Esophagus (tissue), 2 donors: ENCODE measurements around the gene RAMP2. TPM values are rescaled to one million over a fixed set of nuclear protein-coding genes. Genes with fewer than 3 reads are reported as not detected.
A peak's percentile ranks its signal among the peaks of the same experiment; 100 is the strongest.

Experiments
- H3K27ac ChIP-seq, 2 donors: one replicate each; pipeline ENCODE4 v1.5.1; 2013; ENCODE audit warnings: low read depth in 2 of 2, mild to moderate bottlenecking in 2 of 2, inconsistent platforms in 1 of 2, low read length in 1 of 2, moderate library complexity in 1 of 2
- H3K27me3 ChIP-seq, 2 donors: one replicate each; pipeline ENCODE4 v1.6.1; 2013; ENCODE audit warnings: low read length in 2 of 2, control low read depth in 1 of 2, mild to moderate bottlenecking in 1 of 2; ENCODE audit not compliant: insufficient read depth in 2 of 2, control insufficient read depth in 1 of 2
- H3K36me3 ChIP-seq, 2 donors: one replicate each; pipeline ENCODE4 v1.6.1; 2013; ENCODE audit warnings: low read length in 1 of 2; ENCODE audit not compliant: control insufficient read depth in 2 of 2, insufficient read depth in 2 of 2
- H3K4me1 ChIP-seq, 2 donors: one replicate each; pipeline ENCODE4 v1.6.1; 2013; ENCODE audit warnings: low read length in 1 of 2; ENCODE audit not compliant: control insufficient read depth in 2 of 2, insufficient read depth in 2 of 2
- H3K4me3 ChIP-seq, 2 donors: one replicate each; pipeline ENCODE4 v1.5.1; 2013; ENCODE audit warnings: low read length in 2 of 2, mild to moderate bottlenecking in 2 of 2, low read depth in 1 of 2, moderate library complexity in 1 of 2
- H3K9me3 ChIP-seq, 2 donors: one replicate each; pipeline ENCODE4 v1.6.1; 2013; ENCODE audit warnings: mild to moderate bottlenecking in 2 of 2, low read depth in 1 of 2, low read length in 1 of 2, moderate library complexity in 1 of 2; ENCODE audit not compliant: control insufficient read depth in 2 of 2, insufficient read depth in 1 of 2
- WGBS, 2 donors: extraction: QIAGEN DNeasy Blood & Tissue Kit; methylation state at CpG; one replicate each; pipeline ENCODE4 v1.1.7; 2013; 5-methylcytosine and 5-hydroxymethylcytosine counted together
- polyA plus RNA-seq, 2 donors: library from polyadenylated mRNA; stranded (reverse); fragments of 200-250 nt; gene quantifications; one replicate each; pipeline ENCODE4 v1.2.3, GENCODE V29; 2013
- donor health status: healthy with polysubstance abuse.
- donor health status: Bipolar disorder and iron deficiency.

RAMP2 gene
- polyA plus RNA-seq, 2 donors, result 7.5 to 13.5 TPM

DNA sequence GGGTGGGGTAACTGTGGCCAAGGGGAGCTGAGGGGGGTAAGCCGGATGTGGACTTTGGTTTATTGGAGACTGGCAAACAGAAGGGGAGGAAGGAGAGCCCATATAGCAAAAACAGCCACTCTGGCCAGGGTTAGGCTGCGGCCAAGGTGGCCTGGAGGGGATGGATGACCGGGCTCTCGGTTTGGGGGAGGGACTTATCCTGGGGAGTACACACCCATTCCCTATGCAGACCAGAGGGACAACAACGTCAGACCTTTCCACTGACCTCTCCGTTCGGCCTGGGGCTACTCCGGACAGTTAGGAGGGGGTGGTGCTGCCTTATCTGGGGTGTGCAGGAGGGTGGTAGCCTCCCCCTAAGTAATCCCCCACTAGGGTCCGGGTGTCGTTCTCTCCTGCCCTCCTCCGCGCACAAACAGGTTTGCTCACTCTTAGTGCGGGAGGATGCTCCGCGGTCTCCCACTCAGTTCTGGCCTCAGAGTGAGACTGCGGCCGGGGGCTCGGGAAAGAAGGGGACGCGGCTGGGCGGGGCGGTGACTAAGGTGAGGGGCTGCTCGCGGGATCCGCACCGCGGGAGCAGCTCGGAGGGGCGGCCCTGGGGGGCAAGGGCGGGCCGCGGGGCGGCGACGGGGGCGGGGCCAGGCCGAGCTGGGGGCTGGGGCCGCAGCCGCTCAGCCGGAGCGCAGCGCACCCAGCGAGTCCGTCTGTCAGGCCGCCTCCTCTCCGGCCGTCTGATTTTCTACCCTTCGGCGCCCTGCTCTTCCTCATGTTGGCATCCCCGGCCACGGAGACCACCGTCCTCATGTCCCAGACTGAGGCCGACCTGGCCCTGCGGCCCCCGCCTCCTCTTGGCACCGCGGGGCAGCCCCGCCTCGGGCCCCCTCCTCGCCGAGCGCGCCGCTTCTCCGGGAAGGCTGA is 19.2 kb downstream of the RAMP2 start, which contains the start of gene WNK4:
Gene WNK4 (plus strand): TSS at position 675 of the 915 bp plus-strand sequence. CDS start 89 bp downstream, at position 764.
- Histone ChIP-seq H3K4me3 (peak within 1 kb of the TSS; percentile 54 to 60), H3K27ac (peak within 1 kb of the TSS in 1 of 2 donors; percentile 54), H3K36me3 (peaks cover 5 to 15% of the 10 kb centered on the region in 2 donors), H3K9me3 (no peaks in the 10 kb centered on the region), H3K4me1 (peaks cover 4 to 21% of the 10 kb centered on the region in 2 donors), H3K27me3 (peaks cover 0 to 26% of the 10 kb centered on the region in 2 donors)
- 8 to 12% methylated on average over 49 to 65 of the region's 65 CpGs for WGBS, 2 donors

DNA sequence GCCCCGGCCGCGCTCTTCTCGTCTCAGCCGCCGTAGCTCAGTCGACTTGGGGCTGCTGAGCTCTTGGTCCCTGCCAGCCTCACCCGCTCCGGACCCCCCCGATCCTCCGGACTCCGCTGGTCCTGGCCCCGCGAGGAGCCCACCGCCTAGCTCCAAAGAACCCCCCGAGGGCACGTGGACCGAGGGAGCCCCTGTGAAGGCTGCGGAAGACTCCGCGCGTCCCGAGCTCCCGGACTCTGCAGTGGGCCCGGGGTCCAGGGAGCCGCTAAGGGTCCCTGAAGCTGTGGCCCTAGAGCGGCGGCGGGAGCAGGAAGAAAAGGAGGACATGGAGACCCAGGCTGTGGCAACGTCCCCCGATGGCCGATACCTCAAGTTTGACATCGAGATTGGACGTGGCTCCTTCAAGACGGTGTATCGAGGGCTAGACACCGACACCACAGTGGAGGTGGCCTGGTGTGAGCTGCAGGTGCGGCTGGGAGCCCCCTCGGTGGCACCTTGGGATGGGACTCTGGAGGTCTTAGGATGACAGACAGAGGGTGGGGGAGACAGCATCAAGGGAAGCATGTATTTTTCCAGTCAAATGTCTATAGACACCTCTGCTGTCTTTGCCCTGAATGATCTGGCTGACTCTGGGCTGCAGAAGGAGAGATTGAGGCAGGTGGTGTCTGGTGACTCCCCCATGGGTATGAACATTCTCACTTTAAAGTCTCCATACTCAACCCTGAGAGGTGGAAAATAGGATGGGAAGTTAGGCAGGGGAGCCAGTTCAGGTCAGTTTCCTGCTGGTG is 20.0 kb downstream of the RAMP2 start:
- Histone ChIP-seq H3K27me3 (peaks cover 0 to 30% of the 10 kb centered on the region in 2 donors), H3K4me3 (peak overlapping the region; percentile 54 to 60), H3K4me1 (peaks cover 4 to 23% of the 10 kb centered on the region in 2 donors), H3K36me3 (peaks cover 5 to 10% of the 10 kb centered on the region in 2 donors), H3K27ac (peak overlapping the region in 1 of 2 donors; percentile 54), H3K9me3 (no peaks in the 10 kb centered on the region)
- WGBS, 2 donors, result 8 to 9% methylated on average over 39 of the region's 39 CpGs

DNA sequence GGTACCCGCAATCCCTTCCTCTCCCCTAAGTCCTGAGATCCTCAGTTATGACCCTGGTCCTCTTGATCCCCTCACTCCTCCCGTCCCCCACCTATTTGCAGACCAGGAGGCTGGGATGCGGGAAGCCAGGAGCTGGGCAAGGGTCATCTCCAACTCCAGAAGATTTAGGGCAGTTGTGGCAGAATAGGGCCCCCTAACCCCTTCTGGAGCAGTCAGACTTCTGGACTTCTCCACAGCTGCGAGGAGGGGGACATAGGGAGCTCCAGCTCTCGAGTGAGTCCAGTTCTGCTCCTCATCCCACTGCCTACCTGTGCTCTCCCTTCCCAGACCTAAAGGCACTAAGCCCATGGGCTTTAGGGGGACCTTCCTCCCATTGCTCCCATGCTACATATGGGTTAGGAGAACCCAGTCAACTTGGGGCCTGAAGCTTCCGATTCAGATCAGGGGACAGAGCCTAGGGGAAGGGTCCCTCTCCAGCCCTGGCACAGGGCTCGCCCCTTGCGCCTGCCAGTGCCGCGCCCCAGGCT is 20.7 kb downstream of the RAMP2 start:
- Histone ChIP-seq H3K27ac (no peak overlapping the region), H3K4me3 (peak overlapping the region; percentile 54 to 60), H3K36me3 (peaks cover 5 to 10% of the 10 kb centered on the region in 2 donors), H3K4me1 (peaks cover 4 to 23% of the 10 kb centered on the region in 2 donors), H3K9me3 (no peaks in the 10 kb centered on the region), H3K27me3 (peaks cover 0 to 30% of the 10 kb centered on the region in 2 donors)
- 38 to 48% methylated on average over 10 of the region's 10 CpGs for WGBS, 2 donors

DNA sequence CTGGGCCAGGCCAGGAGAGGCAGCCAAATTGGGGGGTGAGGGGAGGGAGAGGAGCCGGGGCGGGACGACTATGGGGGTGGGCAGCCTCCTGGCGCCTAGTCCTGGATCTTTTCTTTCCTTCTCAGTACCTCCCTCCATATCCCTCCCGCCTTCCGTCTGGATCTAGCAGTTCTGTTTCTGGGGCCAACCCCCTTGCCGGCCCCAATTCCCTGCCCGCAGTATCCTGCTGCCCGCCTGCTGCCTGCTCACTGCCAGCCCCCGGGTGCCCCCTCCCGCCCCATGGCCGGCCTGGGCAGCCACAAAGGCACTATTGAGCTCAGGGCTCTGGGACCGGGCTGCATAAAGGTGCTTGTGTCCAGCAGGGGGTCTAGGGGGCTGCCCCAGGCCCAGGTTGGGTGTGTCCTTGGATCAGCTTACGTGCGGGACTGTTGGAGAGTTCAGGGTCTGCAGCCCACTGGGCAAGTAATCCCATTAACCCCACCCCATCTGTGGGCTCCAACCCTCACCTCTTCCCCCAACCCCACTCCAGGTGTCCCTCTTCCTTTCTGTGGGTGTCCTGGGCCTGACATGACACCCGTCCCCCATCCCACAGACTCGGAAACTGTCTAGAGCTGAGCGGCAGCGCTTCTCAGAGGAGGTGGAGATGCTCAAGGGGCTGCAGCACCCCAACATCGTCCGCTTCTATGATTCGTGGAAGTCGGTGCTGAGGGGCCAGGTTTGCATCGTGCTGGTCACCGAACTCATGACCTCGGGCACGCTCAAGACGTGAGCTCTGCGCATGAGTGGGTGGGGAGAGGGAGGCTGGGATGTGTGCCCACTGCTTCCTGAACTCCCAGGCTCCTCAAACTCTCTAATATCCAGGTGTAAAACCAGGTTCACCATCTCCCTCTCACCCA is 21.4 kb downstream of the RAMP2 start:
- Histone ChIP-seq H3K27ac (no peak overlapping the region), H3K27me3 (peaks cover 0 to 30% of the 10 kb centered on the region in 2 donors), H3K36me3 (peaks cover 5 to 10% of the 10 kb centered on the region in 2 donors), H3K4me3 (peak overlapping the region; percentile 54 to 60), H3K9me3 (no peaks in the 10 kb centered on the region), H3K4me1 (peaks cover 4 to 23% of the 10 kb centered on the region in 2 donors)
- WGBS, 2 donors, result 32 to 41% methylated on average over 29 of the region's 29 CpGs

DNA sequence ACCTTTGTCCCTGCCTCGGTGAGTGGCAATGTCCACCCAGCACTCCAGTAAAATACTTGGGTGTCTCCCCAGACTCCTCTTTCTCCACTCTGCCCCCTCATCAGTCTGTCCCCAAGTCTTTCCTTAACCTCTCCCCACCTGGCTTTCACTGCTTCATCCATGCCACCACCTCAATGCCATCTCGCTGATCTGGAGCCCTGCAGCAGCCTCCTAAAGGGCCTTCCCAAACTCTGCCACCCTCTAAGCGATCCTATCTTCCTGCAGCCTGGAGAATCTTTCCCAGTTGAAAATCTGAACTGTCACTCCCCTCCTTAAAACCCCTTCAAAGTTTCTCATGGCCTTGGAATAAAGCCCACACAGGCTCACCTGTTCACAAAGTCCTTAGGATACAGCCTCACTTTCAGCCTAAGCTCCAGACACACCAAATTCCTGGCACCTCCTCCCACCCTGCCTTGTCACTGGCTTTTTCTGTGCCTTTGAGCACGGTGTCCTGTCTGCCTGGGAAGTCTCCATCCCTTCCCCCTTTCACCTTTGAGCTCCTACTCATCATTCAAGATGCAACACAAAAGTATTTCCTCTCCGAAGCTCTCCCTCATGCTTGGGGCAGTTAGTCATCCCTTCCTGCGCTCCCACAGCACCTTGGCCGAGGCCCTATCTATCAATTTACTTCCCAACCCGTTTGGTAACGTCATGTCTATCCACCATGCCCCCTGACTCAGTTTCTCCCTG is 22.2 kb downstream of the RAMP2 start:
- Histone ChIP-seq H3K27ac (no peak overlapping the region), H3K27me3 (peaks cover 0 to 30% of the 10 kb centered on the region in 2 donors), H3K4me3 (no peak overlapping the region), H3K9me3 (no peaks in the 10 kb centered on the region), H3K4me1 (peaks cover 4 to 23% of the 10 kb centered on the region in 2 donors), H3K36me3 (peaks cover 5 to 7% of the 10 kb centered on the region in 2 donors)
- 38 to 42% methylated on average over 9 of the region's 9 CpGs for WGBS, 2 donors

DNA sequence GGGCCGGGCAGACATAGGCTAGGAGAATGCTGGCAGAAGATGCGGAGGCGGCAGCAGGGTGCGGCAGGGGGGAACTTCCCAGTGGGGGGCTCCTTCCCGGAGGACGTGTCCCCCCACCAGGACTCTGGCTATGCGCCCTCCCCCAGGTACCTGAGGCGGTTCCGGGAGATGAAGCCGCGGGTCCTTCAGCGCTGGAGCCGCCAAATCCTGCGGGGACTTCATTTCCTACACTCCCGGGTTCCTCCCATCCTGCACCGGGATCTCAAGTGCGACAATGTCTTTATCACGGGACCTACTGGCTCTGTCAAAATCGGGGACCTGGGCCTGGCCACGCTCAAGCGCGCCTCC is 22.7 kb downstream of the RAMP2 start:
- Histone ChIP-seq H3K4me1 (peaks cover 4 to 23% of the 10 kb centered on the region in 2 donors), H3K27me3 (peaks cover 0 to 30% of the 10 kb centered on the region in 2 donors)
- 29 to 42% methylated on average over 22 of the region's 22 CpGs for WGBS, 2 donors

DNA sequence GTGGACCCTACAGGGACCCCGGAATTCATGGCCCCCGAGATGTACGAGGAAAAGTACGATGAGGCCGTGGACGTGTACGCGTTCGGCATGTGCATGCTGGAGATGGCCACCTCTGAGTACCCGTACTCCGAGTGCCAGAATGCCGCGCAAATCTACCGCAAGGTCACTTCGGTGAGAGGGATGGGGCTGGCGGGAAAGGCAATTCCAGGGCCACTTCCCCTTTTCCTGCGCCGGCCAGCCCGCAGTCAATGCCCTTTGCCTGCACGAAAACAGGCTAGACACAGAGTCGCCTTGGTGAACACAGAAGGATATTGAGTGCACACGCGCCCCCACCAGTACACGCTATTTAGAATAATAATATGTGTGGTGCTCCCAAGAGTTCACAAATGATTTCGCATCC is 23.4 kb downstream of the RAMP2 start:
- H3K9me3 ChIP-seq, result no peaks in the 10 kb centered on the region

More for the DNA sequence above, 22.7 kb downstream of the RAMP2 start:
- Histone ChIP-seq H3K27ac (no peak overlapping the region), H3K9me3 (no peaks in the 10 kb centered on the region), H3K4me3 (no peak overlapping the region), H3K36me3 (peaks cover 1 to 6% of the 10 kb centered on the region in 2 donors)

DNA sequence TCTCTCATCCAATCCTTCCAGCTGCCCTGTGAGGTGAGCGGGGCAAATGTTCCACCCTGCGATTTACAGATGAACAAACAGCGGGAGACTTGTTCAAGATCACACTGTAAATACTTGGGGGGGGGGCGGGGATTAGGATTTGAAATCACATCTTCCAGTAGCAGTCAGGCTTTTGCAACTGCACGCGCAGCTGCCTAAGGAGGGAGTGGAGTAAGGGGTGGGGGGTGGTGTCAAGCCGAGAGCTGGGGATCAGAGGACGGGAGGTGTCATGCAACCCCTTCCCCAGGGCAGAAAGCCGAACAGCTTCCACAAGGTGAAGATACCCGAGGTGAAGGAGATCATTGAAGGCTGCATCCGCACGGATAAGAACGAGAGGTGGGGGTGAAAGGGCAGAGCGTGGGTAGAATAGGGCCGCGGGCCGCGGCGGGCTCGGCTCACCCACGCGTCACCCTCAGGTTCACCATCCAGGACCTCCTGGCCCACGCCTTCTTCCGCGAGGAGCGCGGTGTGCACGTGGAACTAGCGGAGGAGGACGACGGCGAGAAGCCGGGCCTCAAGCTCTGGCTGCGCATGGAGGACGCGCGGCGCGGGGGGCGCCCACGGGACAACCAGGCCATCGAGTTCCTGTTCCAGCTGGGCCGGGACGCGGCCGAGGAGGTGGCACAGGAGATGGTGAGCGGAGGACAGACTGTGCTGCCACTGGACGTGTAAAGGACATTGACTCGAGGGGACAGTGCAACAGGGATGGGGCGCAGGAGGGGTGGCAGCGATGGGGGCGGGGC is 24.0 kb downstream of the RAMP2 start:
- WGBS, 2 donors, result 24 to 39% methylated on average over 43 to 52 of the region's 52 CpGs
- H3K36me3 ChIP-seq, result no peaks in the 10 kb centered on the region
- no peak overlapping the region for H3K27ac ChIP-seq
- no peaks in the 10 kb centered on the region for H3K9me3 ChIP-seq
- H3K4me3 ChIP-seq, result no peak overlapping the region
- H3K4me1 ChIP-seq, result peaks cover 4 to 23% of the 10 kb centered on the region in 2 donors
- H3K27me3 ChIP-seq, result peaks cover 0 to 30% of the 10 kb centered on the region in 2 donors

More for the DNA sequence above, 23.4 kb downstream of the RAMP2 start:
- Histone ChIP-seq H3K4me3 (no peak overlapping the region), H3K27me3 (peaks cover 0 to 30% of the 10 kb centered on the region in 2 donors), H3K36me3 (no peaks in the 10 kb centered on the region), H3K4me1 (peaks cover 4 to 23% of the 10 kb centered on the region in 2 donors), H3K27ac (no peak overlapping the region)
- 43 to 57% methylated on average over 25 of the region's 25 CpGs for WGBS, 2 donors
